A549 (cell line): ENCODE measurements around the gene HRH2. TPM values are rescaled to one million over a fixed set of nuclear protein-coding genes. Genes with fewer than 3 reads are reported as not detected.

Experiments
- ATAC-seq, 2 experiments: fragments of 200-7000 bp in 1 of 2; fragments of >200 bp in 1 of 2; cut with Nextera tagmentation in 1 of 2; cut with Tn5 transposase in 1 of 2; 3 replicates each; pipeline versions ENCODE4 v1.8.0 to v1.9.1; 2018 to 2020; ENCODE audit warnings: mild to moderate bottlenecking in 1 of 2, moderate library complexity in 1 of 2
- CTCF ChIA-PET: fragments of 300-600 bp; sonication (Branson Sonifier 250); formaldehyde crosslinking; extraction: SDS; loops from one replicate; lab custom pipeline; 2021; ENCODE audit warnings: antibody characterized with exemption, inconsistent platforms; lab: Yijun Ruan, JAX
- POLR2A ChIA-PET: fragments of 350-600 bp; formaldehyde crosslinking; extraction: SDS; loops from one replicate; lab custom pipeline; 2021; ENCODE audit warnings: antibody characterized with exemption, inconsistent platforms; lab: Yijun Ruan, JAX
- DNase-seq, 2 experiments: peaks; one replicate each; pipeline versions ENCODE4 v3.0.0 to v3.0.0-alpha.2; 2011 to 2016; ENCODE audit warnings: low read depth in 1 of 2, low spot score in 1 of 2
- FAIRE-seq: peaks from 2 replicates; lab custom pipeline; 2011; peaks lifted over from hg19 to GRCh38; lab: Jason Lieb, UNC
- H3K27ac ChIP-seq, 2 experiments: fragments of >200 bp; sonication (Bioruptor Twin); formaldehyde crosslinking; 3 replicates each; pipeline ENCODE4 v1.5.1; 2016 to 2017
- H3K4me1 ChIP-seq: fragments of >200 bp; sonication (Bioruptor Twin); formaldehyde crosslinking; 3 replicates; pipeline ENCODE4 v1.6.1; 2016
- H3K4me2 ChIP-seq: fragments of >200 bp; sonication (Bioruptor Twin); formaldehyde crosslinking; 3 replicates; pipeline ENCODE4 v1.6.1; 2016
- H3K4me3 ChIP-seq: fragments of >200 bp; sonication (Bioruptor Twin); formaldehyde crosslinking; 3 replicates; pipeline ENCODE4 v1.5.1; 2016
- H3K9me3 ChIP-seq: fragments of >200 bp; sonication (Bioruptor Twin); formaldehyde crosslinking; 3 replicates; pipeline ENCODE4 v1.6.1; 2016
- BHLHE40 ChIP-seq: IDR thresholded peaks from 2 replicates; pipeline ENCODE4 v1.6.1; 2012; ENCODE audit warnings: low read depth, low read length, inconsistent platforms
- CBX2 ChIP-seq: fragments of 200-600 bp; sonication (generic); IDR thresholded peaks from 2 replicates; pipeline ENCODE4 v1.6.1; 2016; ENCODE audit warnings: low read depth, mild to moderate bottlenecking, borderline replicate concordance
- CBX8 ChIP-seq: fragments of 200-600 bp; sonication (generic); IDR thresholded peaks from 2 replicates; pipeline ENCODE4 v1.6.1; 2016
- CHD4 ChIP-seq: fragments of 200-600 bp; sonication (generic); IDR thresholded peaks from 2 replicates; pipeline ENCODE4 v1.6.1; 2016; ENCODE audit warnings: antibody characterized with exemption, mild to moderate bottlenecking, borderline replicate concordance
- EHF ChIP-seq: fragments of 250-450 bp; sonication (Bioruptor Pico); IDR thresholded peaks from 2 replicates; pipeline ENCODE4 v1.5.0; 2020; ENCODE audit warnings: mild to moderate bottlenecking
- EHMT2 ChIP-seq: fragments of 200-600 bp; sonication (generic); IDR thresholded peaks from 2 replicates; pipeline ENCODE4 v1.6.1; 2016; ENCODE audit warnings: antibody characterized with exemption, low read depth, mild to moderate bottlenecking, moderate library complexity
- ELK1 ChIP-seq: fragments of 150-350 bp; IDR thresholded peaks from 2 replicates; pipeline ENCODE4 v1.6.1; 2014; ENCODE audit warnings: low read depth, mild to moderate bottlenecking, low read length
- EP300 ChIP-seq, 2 experiments: fragments of >200 bp; sonication (Bioruptor Twin); formaldehyde crosslinking; IDR thresholded peaks; 2 replicates in 1 of 2; 3 replicates in 1 of 2; pipeline ENCODE4 v1.6.1; 2016 to 2017
- GATA3 ChIP-seq: IDR thresholded peaks from 2 replicates; pipeline ENCODE4 v1.6.1; 2012; ENCODE audit warnings: borderline replicate concordance
- HDAC2 ChIP-seq: fragments of 200-600 bp; sonication (generic); IDR thresholded peaks from 2 replicates; pipeline ENCODE4 v1.6.1; 2016
- HOXA7 ChIP-seq: fragments of 250-450 bp; sonication (Bioruptor Pico); IDR thresholded peaks from 2 replicates; pipeline ENCODE4 v1.5.0; 2020; ENCODE audit warnings: mild to moderate bottlenecking, moderate library complexity
- HOXB13 ChIP-seq: fragments of 250-450 bp; sonication (Bioruptor Pico); IDR thresholded peaks from 2 replicates; pipeline ENCODE4 v1.5.0; 2020; ENCODE audit warnings: low read depth, mild to moderate bottlenecking, moderate library complexity
- JUNB ChIP-seq: fragments of >200 bp; sonication (Bioruptor Twin); formaldehyde crosslinking; IDR thresholded peaks from 2 replicates; pipeline ENCODE4 v1.6.1; 2016
- KDM1A ChIP-seq: fragments of 200-600 bp; sonication (generic); IDR thresholded peaks from 2 replicates; pipeline ENCODE4 v1.6.1; 2016; ENCODE audit warnings: low read depth, mild to moderate bottlenecking
- KDM5A ChIP-seq: fragments of 200-600 bp; sonication (generic); IDR thresholded peaks from 2 replicates; pipeline ENCODE4 v1.6.1; 2016; ENCODE audit warnings: antibody characterized with exemption, mild to moderate bottlenecking
- MAFK ChIP-seq: fragments of 450-650 bp; IDR thresholded peaks from 2 replicates; pipeline ENCODE4 v1.6.1; 2014; ENCODE audit not compliant: partially characterized antibody
- MAZ ChIP-seq: fragments of 150-350 bp; IDR thresholded peaks from 2 replicates; pipeline ENCODE4 v1.6.1; 2014; ENCODE audit warnings: antibody characterized with exemption, low read depth, low read length, borderline replicate concordance
- NFE2L2 ChIP-seq: fragments of 150-350 bp; conservative IDR thresholded peaks from 2 replicates; pipeline ENCODE4 v1.6.1; 2014; ENCODE audit warnings: low read length
- NR3C1 ChIP-seq: fragments of >200 bp; sonication (Bioruptor Twin); formaldehyde crosslinking; IDR thresholded peaks from 3 replicates; pipeline ENCODE4 v1.6.1; 2017
- POLR2A ChIP-seq: IDR thresholded peaks from 2 replicates; pipeline ENCODE4 v1.6.1; 2012; ENCODE audit warnings: mild to moderate bottlenecking, low read length
- RCOR1 ChIP-seq: fragments of 150-350 bp; IDR thresholded peaks from 2 replicates; pipeline ENCODE4 v1.6.1; 2014; ENCODE audit warnings: antibody characterized with exemption, low read length, low read depth
- REST ChIP-seq: fragments of 200-600 bp; sonication (generic); IDR thresholded peaks from 2 replicates; pipeline ENCODE4 v1.6.1; 2016; ENCODE audit warnings: antibody characterized with exemption, mild to moderate bottlenecking, moderate library complexity
- RFX5 ChIP-seq: fragments of 450-650 bp; IDR thresholded peaks from 2 replicates; pipeline ENCODE4 v1.7.1; 2014; ENCODE audit warnings: antibody characterized with exemption, mild to moderate bottlenecking, moderate library complexity
- TFCP2L1 ChIP-seq: fragments of 250-450 bp; sonication (Bioruptor Pico); IDR thresholded peaks from 2 replicates; pipeline ENCODE4 v1.5.0; 2021; ENCODE audit warnings: mild to moderate bottlenecking
- ZC3H11A ChIP-seq: fragments of 450-650 bp; IDR thresholded peaks from 2 replicates; pipeline ENCODE4 v1.6.1; 2014; ENCODE audit warnings: antibody characterized with exemption, mild to moderate bottlenecking
- ZFP36 ChIP-seq: fragments of 450-650 bp; IDR thresholded peaks from 2 replicates; pipeline ENCODE4 v1.6.1; 2014; ENCODE audit warnings: borderline replicate concordance; ENCODE audit not compliant: partially characterized antibody
- ZNF302 ChIP-seq: fragments of 250-450 bp; sonication (Bioruptor Pico); IDR thresholded peaks from 2 replicates; pipeline ENCODE4 v1.9.0; 2021; ENCODE audit warnings: inconsistent platforms, mild to moderate bottlenecking, moderate library complexity
- ZSCAN20 ChIP-seq: fragments of 250-450 bp; sonication (Bioruptor Pico); IDR thresholded peaks from 2 replicates; pipeline ENCODE4 v1.8.0; 2022; ENCODE audit warnings: mild to moderate bottlenecking, moderate library complexity
- WGBS: methylation state at CpG from one replicate; pipeline ENCODE4 v1.1.6; 2017; ENCODE audit errors: missing lambda C conversion rate; 5-methylcytosine and 5-hydroxymethylcytosine counted together
- polyA plus RNA-seq, 4 experiments: library from polyadenylated mRNA; depleted of rRNA in 3 of 4; stranded (reverse); fragments of >200 nt; fragmentation: RNase III in 1 of 4; extraction: RNeasy Plus Mini Kit Qiagen cat#74134 plus additional on column Dnase treatment in 1 of 4; gene quantifications; 2 replicates in 3 of 4; 3 replicates in 1 of 4; pipeline ENCODE4 v1.2.3, GENCODE V29; 2011 to 2017
- TF ChIP-seq, protein P1 (sequence below): fragments of 250-450 bp; sonication (Bioruptor Pico); IDR thresholded peaks from 2 replicates; pipeline ENCODE4 v1.5.0; 2021; ENCODE audit warnings: mild to moderate bottlenecking, moderate library complexity, borderline replicate concordance

HRH2 gene
- polyA plus RNA-seq, 2 of the 4 experiments (the other 2 are of a cell fraction) = 0.58 to 0.62 TPM

- Histone ChIP-seq H3K4me2 (no peak overlapping the region), H3K4me3 (no peak overlapping the region), H3K9me3 (no peaks in the 10 kb centered on the region), H3K4me1 (no peaks in the 10 kb centered on the region), H3K27ac (no peak overlapping the region)
- TF ChIP-seq CBX2 (no peak), KDM1A (no peak), TFCP2L1 (no peak)
- ChIA-PET POLR2A (no interaction called here), CTCF (interaction anchor here (1.1 kb wide), 1 partner anchor 222 kb away, joined by 3 read pairs; no protein-coding TSS in a partner anchor)
- 74% methylated on average over 5 of the region's 9 CpGs for WGBS
- no peak for ATAC-seq
- FAIRE-seq = no peak
- no peak for DNase-seq
Measured at GRCh38 chr5:175686826-175687225, 29.0 kb downstream of the HRH2 start.

DNA sequence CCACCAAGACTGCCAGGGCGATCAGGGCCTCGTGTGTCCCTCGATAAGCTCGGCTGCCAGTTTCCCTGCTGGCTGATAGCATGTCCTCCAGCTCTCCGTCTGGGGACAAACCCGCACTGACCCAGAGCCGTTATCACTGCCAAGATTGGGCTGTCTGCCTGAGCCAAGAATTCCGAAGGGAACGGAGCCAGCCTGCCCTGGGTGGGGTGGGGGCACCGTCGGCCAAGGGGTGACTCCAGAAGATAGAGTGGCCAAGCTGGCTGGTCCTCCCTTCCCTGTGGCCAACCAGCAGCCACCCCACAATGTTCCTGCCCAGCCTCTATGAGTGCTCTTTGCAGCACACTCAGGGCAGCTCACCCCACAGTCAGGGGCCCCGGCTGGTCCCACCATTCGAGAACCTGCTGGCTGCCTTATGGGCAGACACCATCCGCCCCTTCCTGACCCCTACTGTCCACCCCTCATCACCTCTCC is 29.4 kb downstream of the HRH2 start:
- TF ChIP-seq HOXB13 (CRISPR knock-in tag) = no peak
- no peak for TF ChIP-seq KDM1A
- TF ChIP-seq MAFK = no peak
- no peak for TF ChIP-seq NFE2L2
- no peak for TF ChIP-seq CBX2
- TF ChIP-seq EHF (CRISPR knock-in tag) = no peak
- TF ChIP-seq ZC3H11A = no peak
- TF ChIP-seq EP300 (IDR thresholded peaks at IDR 0.05) = no peak
- no peak for TF ChIP-seq BHLHE40
- no peak for TF ChIP-seq HDAC2
- no peak for TF ChIP-seq KDM5A
- TF ChIP-seq ZNF302 (CRISPR knock-in tag) = no peak
- TF ChIP-seq POLR2A = no peak
- TF ChIP-seq MAZ = no peak
- no peak for TF ChIP-seq HOXA7
- TF ChIP-seq CHD4 = no peak
- TF ChIP-seq RFX5 = no peak
- TF ChIP-seq ELK1 = no peak
- ATAC-seq = no peak; a peak in 2 of 6 replicates
- FAIRE-seq = no peak
- Histone ChIP-seq H3K4me3 (no peak overlapping the region), H3K9me3 (no peaks in the 10 kb centered on the region), H3K4me2 (no peak overlapping the region), H3K27ac (no peak overlapping the region), H3K4me1 (no peaks in the 10 kb centered on the region)
- WGBS = 70% methylated on average over 14 of the region's 14 CpGs
- POLR2A ChIA-PET = no interaction called here
- no peak for DNase-seq
- CTCF ChIA-PET = interaction anchor here (1.1 to 2.0 kb wide), 2 partner anchors 14 to 223 kb away, joined by 3 to 8 read pairs; no protein-coding TSS in a partner anchor

- ATAC-seq = no peak
- H3K4me2 ChIP-seq = no peak overlapping the region
- H3K27ac ChIP-seq = no peak overlapping the region
- no peaks in the 10 kb centered on the region for H3K4me1 ChIP-seq
- WGBS = 46% methylated on average over 8 of the region's 12 CpGs
- ChIA-PET CTCF (interaction anchor here (0.8 to 2.0 kb wide), 5 partner anchors 12 to 119 kb away, joined by 3 to 8 read pairs (median 3); no protein-coding TSS in a partner anchor), POLR2A (no interaction called here)
- H3K9me3 ChIP-seq = no peaks in the 10 kb centered on the region
- H3K4me3 ChIP-seq = no peak overlapping the region
- no peak for DNase-seq
- FAIRE-seq = no peak
- TF ChIP-seq RFX5 (no peak), JUNB (no peak), KDM5A (no peak), CBX8 (no peak), MAZ (no peak), HOXB13 (CRISPR knock-in tag) (no peak), REST (no peak), RCOR1 (no peak), ZFP36 (no peak), ZSCAN20 (CRISPR knock-in tag) (no peak), NR3C1 (no peak), POLR2A (no peak), EHMT2 (no peak), BHLHE40 (no peak), GATA3 (no peak)
- TF ChIP-seq, protein P1, sequence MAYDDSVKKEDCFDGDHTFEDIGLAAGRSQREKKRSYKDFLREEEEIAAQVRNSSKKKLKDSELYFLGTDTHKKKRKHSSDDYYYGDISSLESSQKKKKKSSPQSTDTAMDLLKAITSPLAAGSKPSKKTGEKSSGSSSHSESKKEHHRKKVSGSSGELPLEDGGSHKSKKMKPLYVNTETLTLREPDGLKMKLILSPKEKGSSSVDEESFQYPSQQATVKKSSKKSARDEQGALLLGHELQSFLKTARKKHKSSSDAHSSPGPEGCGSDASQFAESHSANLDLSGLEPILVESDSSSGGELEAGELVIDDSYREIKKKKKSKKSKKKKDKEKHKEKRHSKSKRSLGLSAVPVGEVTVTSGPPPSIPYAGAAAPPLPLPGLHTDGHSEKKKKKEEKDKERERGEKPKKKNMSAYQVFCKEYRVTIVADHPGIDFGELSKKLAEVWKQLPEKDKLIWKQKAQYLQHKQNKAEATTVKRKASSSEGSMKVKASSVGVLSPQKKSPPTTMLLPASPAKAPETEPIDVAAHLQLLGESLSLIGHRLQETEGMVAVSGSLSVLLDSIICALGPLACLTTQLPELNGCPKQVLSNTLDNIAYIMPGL = no peak
Measured at GRCh38 chr5:175688352-175689146, 30.7 kb downstream of the HRH2 start.
